Measurements from ENCODE around the gene RALGAPB.

Gene RALGAPB

GRCh38 chr20:38604873-38605303, 132.2 kb downstream of the RALGAPB start:
- H3K9me3 Mint-ChIP-seq = no peaks in the 10 kb centered on the region
- H3K4me1 Mint-ChIP-seq (ENCODE audit: low read depth) = peaks cover 8% of the 10 kb centered on the region
- peaks cover 70% of the 10 kb centered on the region for H3K27me3 Mint-ChIP-seq
- no peaks in the 10 kb centered on the region for H3K36me3 Mint-ChIP-seq (ENCODE audit: low read depth)
- no peak for DNase-seq
- no peak overlapping the region for H3K27ac Mint-ChIP-seq
- H3K4me3 Mint-ChIP-seq = no peak overlapping the region

GRCh38 chr20:38607351-38607750, 134.7 kb downstream of the RALGAPB start:
- Mint-ChIP-seq H3K27me3 (peaks cover 54% of the 10 kb centered on the region), H3K9me3 (no peaks in the 10 kb centered on the region), H3K4me3 (no peak overlapping the region), H3K4me1 (ENCODE audit: low read depth) (no peaks in the 10 kb centered on the region), H3K27ac (no peak overlapping the region), H3K36me3 (ENCODE audit: low read depth) (no peaks in the 10 kb centered on the region)
- no peak for DNase-seq

GRCh38 chr20:38608188-38608587, 135.5 kb downstream of the RALGAPB start:
- no peak overlapping the region for H3K4me3 Mint-ChIP-seq
- DNase-seq = no peak
- H3K27ac Mint-ChIP-seq = no peak overlapping the region

GRCh38 chr20:38609815-38610214, 137.2 kb downstream of the RALGAPB start:
- Mint-ChIP-seq H3K27ac (no peak overlapping the region), H3K4me1 (ENCODE audit: low read depth) (no peaks in the 10 kb centered on the region), H3K36me3 (ENCODE audit: low read depth) (no peaks in the 10 kb centered on the region), H3K4me3 (no peak overlapping the region), H3K27me3 (peaks cover 48% of the 10 kb centered on the region), H3K9me3 (no peaks in the 10 kb centered on the region)
- no peak for DNase-seq

More at GRCh38 chr20:38608188-38608587, 135.5 kb downstream of the RALGAPB start:
- Mint-ChIP-seq H3K9me3 (no peaks in the 10 kb centered on the region), H3K4me1 (ENCODE audit: low read depth) (no peaks in the 10 kb centered on the region), H3K27me3 (peaks cover 48% of the 10 kb centered on the region), H3K36me3 (ENCODE audit: low read depth) (no peaks in the 10 kb centered on the region)

- Mint-ChIP-seq H3K27ac (no peak overlapping the region), H3K36me3 (ENCODE audit: low read depth) (no peaks in the 10 kb centered on the region), H3K4me3 (no peak overlapping the region), H3K9me3 (no peaks in the 10 kb centered on the region), H3K27me3 (peaks cover 45% of the 10 kb centered on the region), H3K4me1 (ENCODE audit: low read depth) (no peaks in the 10 kb centered on the region)
- no peak for DNase-seq
Observed at GRCh38 chr20:38610521-38610920, 137.9 kb downstream of the RALGAPB start.

- H3K36me3 Mint-ChIP-seq (ENCODE audit: low read depth) = no peaks in the 10 kb centered on the region
- H3K4me3 Mint-ChIP-seq = no peak overlapping the region
- H3K27ac Mint-ChIP-seq = no peak overlapping the region
- H3K9me3 Mint-ChIP-seq = no peaks in the 10 kb centered on the region
- peaks cover 46% of the 10 kb centered on the region for H3K27me3 Mint-ChIP-seq
- H3K4me1 Mint-ChIP-seq (ENCODE audit: low read depth) = no peaks in the 10 kb centered on the region
- no peak for DNase-seq
Observed at GRCh38 chr20:38612751-38613515, 140.3 kb downstream of the RALGAPB start.

- no peak overlapping the region for H3K4me3 Mint-ChIP-seq
- H3K27ac Mint-ChIP-seq = no peak overlapping the region
- DNase-seq = no peak
- H3K27me3 Mint-ChIP-seq = peaks cover 53% of the 10 kb centered on the region
- H3K9me3 Mint-ChIP-seq = no peaks in the 10 kb centered on the region
- H3K4me1 Mint-ChIP-seq (ENCODE audit: low read depth) = no peaks in the 10 kb centered on the region
- H3K36me3 Mint-ChIP-seq (ENCODE audit: low read depth) = no peaks in the 10 kb centered on the region
Observed at GRCh38 chr20:38615283-38615682, 142.6 kb downstream of the RALGAPB start.

- Mint-ChIP-seq H3K4me3 (no peak overlapping the region), H3K9me3 (no peaks in the 10 kb centered on the region), H3K36me3 (ENCODE audit: low read depth) (no peaks in the 10 kb centered on the region), H3K27me3 (peaks cover 54% of the 10 kb centered on the region), H3K27ac (no peak overlapping the region), H3K4me1 (ENCODE audit: low read depth) (no peaks in the 10 kb centered on the region)
- DNase-seq = no peak
Observed at GRCh38 chr20:38616457-38616856, 143.8 kb downstream of the RALGAPB start.

GRCh38 chr20:38617011-38617829, 144.6 kb downstream of the RALGAPB start:
- no peaks in the 10 kb centered on the region for H3K4me1 Mint-ChIP-seq (ENCODE audit: low read depth)
- peaks cover 55% of the 10 kb centered on the region for H3K27me3 Mint-ChIP-seq
- H3K4me3 Mint-ChIP-seq = no peak overlapping the region
- no peaks in the 10 kb centered on the region for H3K9me3 Mint-ChIP-seq
- H3K27ac Mint-ChIP-seq = no peak overlapping the region
- no peak for DNase-seq
- no peaks in the 10 kb centered on the region for H3K36me3 Mint-ChIP-seq (ENCODE audit: low read depth)

GRCh38 chr20:38617830-38618196, 145.2 kb downstream of the RALGAPB start:
- Mint-ChIP-seq H3K9me3 (no peaks in the 10 kb centered on the region), H3K4me1 (ENCODE audit: low read depth) (no peaks in the 10 kb centered on the region), H3K27ac (no peak overlapping the region), H3K36me3 (ENCODE audit: low read depth) (no peaks in the 10 kb centered on the region), H3K27me3 (peaks cover 54% of the 10 kb centered on the region), H3K4me3 (no peak overlapping the region)
- DNase-seq = no peak

GRCh38 chr20:38620441-38620840, 147.8 kb downstream of the RALGAPB start:
- H3K27me3 Mint-ChIP-seq = peaks cover 40% of the 10 kb centered on the region
- no peaks in the 10 kb centered on the region for H3K36me3 Mint-ChIP-seq (ENCODE audit: low read depth)
- no peaks in the 10 kb centered on the region for H3K4me1 Mint-ChIP-seq (ENCODE audit: low read depth)

GRCh38 chr20:38623061-38623460, 150.4 kb downstream of the RALGAPB start:
- no peaks in the 10 kb centered on the region for H3K9me3 Mint-ChIP-seq
- no peaks in the 10 kb centered on the region for H3K4me1 Mint-ChIP-seq (ENCODE audit: low read depth)
- H3K36me3 Mint-ChIP-seq (ENCODE audit: low read depth) = no peaks in the 10 kb centered on the region
- no peak overlapping the region for H3K4me3 Mint-ChIP-seq
- peaks cover 21% of the 10 kb centered on the region for H3K27me3 Mint-ChIP-seq
- DNase-seq = no peak
- H3K27ac Mint-ChIP-seq = no peak overlapping the region

More at GRCh38 chr20:38620441-38620840, 147.8 kb downstream of the RALGAPB start:
- no peak overlapping the region for H3K27ac Mint-ChIP-seq
- H3K4me3 Mint-ChIP-seq = no peak overlapping the region
- no peak for DNase-seq
- no peaks in the 10 kb centered on the region for H3K9me3 Mint-ChIP-seq

GRCh38 chr20:38624084-38624483, 151.4 kb downstream of the RALGAPB start:
- H3K36me3 Mint-ChIP-seq (ENCODE audit: low read depth) = no peaks in the 10 kb centered on the region
- H3K9me3 Mint-ChIP-seq = no peaks in the 10 kb centered on the region
- no peak overlapping the region for H3K27ac Mint-ChIP-seq
- H3K4me1 Mint-ChIP-seq (ENCODE audit: low read depth) = no peaks in the 10 kb centered on the region
- H3K27me3 Mint-ChIP-seq = peaks cover 11% of the 10 kb centered on the region
- H3K4me3 Mint-ChIP-seq = no peak overlapping the region
- DNase-seq = no peak

- peaks cover 8% of the 10 kb centered on the region for H3K27me3 Mint-ChIP-seq
- DNase-seq = no peak
- no peak overlapping the region for H3K4me3 Mint-ChIP-seq
- H3K27ac Mint-ChIP-seq = no peak overlapping the region
- no peaks in the 10 kb centered on the region for H3K9me3 Mint-ChIP-seq
- H3K4me1 Mint-ChIP-seq (ENCODE audit: low read depth) = no peaks in the 10 kb centered on the region
- no peaks in the 10 kb centered on the region for H3K36me3 Mint-ChIP-seq (ENCODE audit: low read depth)
Observed at GRCh38 chr20:38625896-38626295, 153.3 kb downstream of the RALGAPB start.
